GM23338 (cell line): ENCODE measurements around the gene SHMT1. TPM values are rescaled to one million over a fixed set of nuclear protein-coding genes. Genes with fewer than 3 reads are reported as not detected.

Source experiments
- ATAC-seq: fragments of 200-7000 bp; cut with Tn5 transposase; 3 replicates; pipeline ENCODE4 v1.9.1; 2020
- DNase-seq: peaks from one replicate; pipeline ENCODE4 v3.0.0-alpha.2; 2015; ENCODE audit warnings: low spot score
- H2AFZ ChIP-seq: fragments of 200-600 bp; sonication (generic); 2 replicates; pipeline ENCODE4 v1.8.0; 2016; ENCODE audit warnings: antibody characterized with exemption, mild to moderate bottlenecking, moderate library complexity
- H3F3A ChIP-seq: fragments of 200-600 bp; sonication (generic); replicated peaks from 2 replicates; pipeline ENCODE4 v1.8.0; 2017; ENCODE audit warnings: antibody characterized with exemption, mixed run types, low read depth
- H3K27ac ChIP-seq: fragments of 200-600 bp; sonication (generic); 2 replicates; pipeline ENCODE4 v1.6.1; 2016; ENCODE audit warnings: low read depth
- H3K27me3 ChIP-seq: fragments of 200-600 bp; sonication (generic); 2 replicates; pipeline ENCODE4 v1.8.0; 2016; ENCODE audit warnings: mild to moderate bottlenecking, mixed run types, moderate library complexity; ENCODE audit not compliant: insufficient read depth
- H3K36me3 ChIP-seq: fragments of 200-600 bp; sonication (generic); 2 replicates; pipeline ENCODE4 v1.8.0; 2016; ENCODE audit warnings: mild to moderate bottlenecking; ENCODE audit not compliant: insufficient read depth
- H3K4me1 ChIP-seq: fragments of 200-600 bp; sonication (generic); 2 replicates; pipeline ENCODE4 v1.8.0; 2016; ENCODE audit warnings: mild to moderate bottlenecking, moderate library complexity; ENCODE audit not compliant: insufficient read depth
- H3K4me2 ChIP-seq: fragments of 200-600 bp; sonication (generic); 2 replicates; pipeline ENCODE4 v1.7.1; 2017; ENCODE audit warnings: mixed run types
- H3K4me3 ChIP-seq: fragments of 200-600 bp; sonication (generic); 2 replicates; pipeline ENCODE4 v1.6.1; 2016; ENCODE audit warnings: mixed run types
- H3K79me2 ChIP-seq: fragments of 200-600 bp; sonication (generic); replicated peaks from 2 replicates; pipeline ENCODE4 v1.8.0; 2017; ENCODE audit warnings: mild to moderate bottlenecking; ENCODE audit not compliant: insufficient read depth
- H3K9me2 ChIP-seq: fragments of 200-600 bp; sonication (generic); 2 replicates; pipeline ENCODE4 v1.8.0; 2017; ENCODE audit not compliant: insufficient read depth
- H4K20me1 ChIP-seq: fragments of 200-600 bp; sonication (generic); replicated peaks from 2 replicates; pipeline ENCODE4 v1.8.0; 2017; ENCODE audit warnings: mild to moderate bottlenecking; ENCODE audit not compliant: insufficient read depth
- H3K27ac Mint-ChIP-seq: 2 replicates; pipeline ENCODE4 v1.8.0; 2020; ENCODE audit warnings: inconsistent platforms, mild to moderate bottlenecking, moderate library complexity, mixed read lengths
- H3K27me3 Mint-ChIP-seq: 3 replicates; pipeline ENCODE4 v1.8.0; 2022; ENCODE audit warnings: low read depth, mild to moderate bottlenecking, moderate library complexity, mixed read lengths, inconsistent platforms; ENCODE audit not compliant: insufficient read depth, poor library complexity
- H3K36me3 Mint-ChIP-seq: 3 replicates; pipeline ENCODE4 v1.8.0; 2021; ENCODE audit warnings: low read depth, mild to moderate bottlenecking, inconsistent platforms, moderate library complexity, mixed read lengths
- H3K4me1 Mint-ChIP-seq: 3 replicates; pipeline ENCODE4 v1.8.0; 2020; ENCODE audit warnings: mild to moderate bottlenecking, inconsistent platforms, mixed read lengths
- H3K4me3 Mint-ChIP-seq: 3 replicates; pipeline ENCODE4 v1.8.0; 2021; ENCODE audit warnings: moderate library complexity, mild to moderate bottlenecking, inconsistent platforms, mixed read lengths
- H3K9me3 Mint-ChIP-seq: 3 replicates; pipeline ENCODE4 v1.8.0; 2020; ENCODE audit warnings: moderate library complexity, mild to moderate bottlenecking, inconsistent platforms, mixed read lengths
- CREB1 ChIP-seq: fragments of 250-450 bp; sonication (Bioruptor Pico); IDR thresholded peaks from 2 replicates; pipeline ENCODE4 v1.5.0; 2020; ENCODE audit warnings: low read depth, mild to moderate bottlenecking, moderate library complexity
- CTCF ChIP-seq, 2 experiments: fragments of 200-600 bp in 1 of 2; sonication (generic) in 1 of 2; conservative IDR thresholded peaks; 2 replicates each; pipeline versions ENCODE4 v1.5.1 to v1.6.1; 2016 to 2017; ENCODE audit warnings: antibody characterized with exemption in 2 of 2, low read depth in 2 of 2, mild to moderate bottlenecking in 2 of 2, moderate library complexity in 1 of 2
- ETS1 ChIP-seq: IDR thresholded peaks from 2 replicates; pipeline ENCODE4 v1.6.1; 2016; ENCODE audit warnings: antibody characterized with exemption
- EZH2 ChIP-seq: fragments of 200-600 bp; sonication (generic); IDR thresholded peaks from one replicate; pipeline ENCODE4 v1.8.0; 2017; ENCODE audit warnings: antibody characterized with exemption, mild to moderate bottlenecking, low read depth; ENCODE audit not compliant: unreplicated experiment
- EZH2phosphoT487 ChIP-seq: fragments of 200-600 bp; sonication (generic); IDR thresholded peaks from one replicate; pipeline ENCODE4 v1.8.1; 2018; ENCODE audit warnings: antibody characterized with exemption; ENCODE audit not compliant: unreplicated experiment
- JUNB ChIP-seq: IDR thresholded peaks from one replicate; pipeline ENCODE4 v1.6.1; 2016; ENCODE audit warnings: antibody characterized with exemption; ENCODE audit not compliant: unreplicated experiment
- NANOG ChIP-seq: IDR thresholded peaks from 2 replicates; pipeline ENCODE4 v1.6.1; 2016; ENCODE audit warnings: antibody characterized with exemption, borderline replicate concordance
- POLR2AphosphoS5 ChIP-seq: IDR thresholded peaks from 2 replicates; pipeline ENCODE4 v1.6.1; 2016; ENCODE audit warnings: antibody characterized with exemption, low read depth
- STAT1 ChIP-seq: IDR thresholded peaks from one replicate; pipeline ENCODE4 v1.6.1; 2016; ENCODE audit warnings: antibody characterized with exemption; ENCODE audit not compliant: unreplicated experiment
- ZNF114 ChIP-seq: fragments of 250-450 bp; sonication (Bioruptor Pico); IDR thresholded peaks from 2 replicates; pipeline ENCODE4 v1.5.0; 2020; ENCODE audit warnings: mild to moderate bottlenecking, moderate library complexity
- ZNF331 ChIP-seq: fragments of 250-450 bp; sonication (Bioruptor Pico); IDR thresholded peaks from 2 replicates; pipeline ENCODE4 v1.5.0; 2020; ENCODE audit warnings: low read depth, mild to moderate bottlenecking, moderate library complexity
- ZNF462 ChIP-seq: fragments of 250-450 bp; sonication (Bioruptor Pico); IDR thresholded peaks from 2 replicates; pipeline ENCODE4 v1.5.0; 2020; ENCODE audit warnings: mild to moderate bottlenecking, moderate library complexity
- polyA plus RNA-seq: library from polyadenylated mRNA; unstranded; fragments of >200 nt; fragmentation: Nextera tagmentation; extraction: Ambion mirVana; gene quantifications from 2 replicates; pipeline ENCODE4 v1.2.1, GENCODE V29; 2016
- total RNA-seq: library from RNA; depleted of rRNA; stranded (reverse); fragments of >200 nt; shearing (Covaris generic); gene quantifications from 2 replicates; pipeline ENCODE4 v1.2.3, GENCODE V29; 2014
- TF ChIP-seq, protein P1 (sequence below): IDR thresholded peaks from one replicate; pipeline ENCODE4 v1.6.1; 2018; ENCODE audit warnings: antibody characterized with exemption; ENCODE audit not compliant: unreplicated experiment

The SHMT1 gene
- total and polyA plus RNA-seq, 2 experiments from 2014 or later = 22.8 to 33.3 TPM

DNA sequence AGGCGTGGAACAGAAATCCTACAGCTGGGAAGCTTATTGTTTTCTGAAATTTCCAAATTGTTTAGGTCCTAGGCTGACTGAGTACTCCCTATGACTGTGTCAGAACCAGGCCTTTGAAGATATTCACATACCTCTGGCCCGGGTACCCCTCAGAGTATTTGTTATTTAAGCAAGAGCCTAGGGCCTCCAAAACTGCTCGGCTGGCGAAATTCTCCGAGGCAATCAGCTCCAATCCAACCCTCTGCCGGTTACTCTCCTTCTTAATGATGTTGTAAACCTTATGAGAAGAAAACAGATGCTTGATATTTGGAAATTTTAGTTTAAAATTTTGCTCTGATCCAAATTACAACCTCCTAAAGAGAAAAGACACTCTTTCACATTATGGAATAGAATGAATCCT is 9.8 kb downstream of the SHMT1 start:
- H3K36me3 ChIP-seq = peaks cover 33% of the 10 kb centered on the region

More for the DNA sequence above, 9.8 kb downstream of the SHMT1 start:
- no peak overlapping the region for H2AFZ ChIP-seq
- no peaks in the 10 kb centered on the region for H3K4me1 ChIP-seq
- Mint-ChIP-seq H3K36me3 (peaks cover 63% of the 10 kb centered on the region), H3K27me3 (no peaks in the 10 kb centered on the region), H3K27ac (no peak overlapping the region), H3K4me1 (no peaks in the 10 kb centered on the region), H3K9me3 (no peaks in the 10 kb centered on the region), H3K4me3 (no peak overlapping the region)
- no peaks in the 10 kb centered on the region for H3F3A ChIP-seq
- H3K27me3 ChIP-seq = no peaks in the 10 kb centered on the region
- DNase-seq (no peak), ATAC-seq (no peak)
- TF ChIP-seq ETS1 (no peak), JUNB (no peak), CTCF (conservative IDR thresholded peaks at IDR 0.05; ENCODE audit: low read depth in 2 of 2) (no peak), POLR2AphosphoS5 (no peak), EZH2 (no peak), EZH2phosphoT487 (no peak), NANOG (no peak), ZNF331 (CRISPR knock-in tag) (no peak), CREB1 (CRISPR knock-in tag) (no peak), STAT1 (no peak), ZNF462 (CRISPR knock-in tag) (no peak), ZNF114 (CRISPR knock-in tag) (no peak)
- TF ChIP-seq, protein P1, sequence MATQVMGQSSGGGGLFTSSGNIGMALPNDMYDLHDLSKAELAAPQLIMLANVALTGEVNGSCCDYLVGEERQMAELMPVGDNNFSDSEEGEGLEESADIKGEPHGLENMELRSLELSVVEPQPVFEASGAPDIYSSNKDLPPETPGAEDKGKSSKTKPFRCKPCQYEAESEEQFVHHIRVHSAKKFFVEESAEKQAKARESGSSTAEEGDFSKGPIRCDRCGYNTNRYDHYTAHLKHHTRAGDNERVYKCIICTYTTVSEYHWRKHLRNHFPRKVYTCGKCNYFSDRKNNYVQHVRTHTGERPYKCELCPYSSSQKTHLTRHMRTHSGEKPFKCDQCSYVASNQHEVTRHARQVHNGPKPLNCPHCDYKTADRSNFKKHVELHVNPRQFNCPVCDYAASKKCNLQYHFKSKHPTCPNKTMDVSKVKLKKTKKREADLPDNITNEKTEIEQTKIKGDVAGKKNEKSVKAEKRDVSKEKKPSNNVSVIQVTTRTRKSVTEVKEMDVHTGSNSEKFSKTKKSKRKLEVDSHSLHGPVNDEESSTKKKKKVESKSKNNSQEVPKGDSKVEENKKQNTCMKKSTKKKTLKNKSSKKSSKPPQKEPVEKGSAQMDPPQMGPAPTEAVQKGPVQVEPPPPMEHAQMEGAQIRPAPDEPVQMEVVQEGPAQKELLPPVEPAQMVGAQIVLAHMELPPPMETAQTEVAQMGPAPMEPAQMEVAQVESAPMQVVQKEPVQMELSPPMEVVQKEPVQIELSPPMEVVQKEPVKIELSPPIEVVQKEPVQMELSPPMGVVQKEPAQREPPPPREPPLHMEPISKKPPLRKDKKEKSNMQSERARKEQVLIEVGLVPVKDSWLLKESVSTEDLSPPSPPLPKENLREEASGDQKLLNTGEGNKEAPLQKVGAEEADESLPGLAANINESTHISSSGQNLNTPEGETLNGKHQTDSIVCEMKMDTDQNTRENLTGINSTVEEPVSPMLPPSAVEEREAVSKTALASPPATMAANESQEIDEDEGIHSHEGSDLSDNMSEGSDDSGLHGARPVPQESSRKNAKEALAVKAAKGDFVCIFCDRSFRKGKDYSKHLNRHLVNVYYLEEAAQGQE = no peak
- H3K27ac ChIP-seq = no peak overlapping the region
- H3K4me3 ChIP-seq = no peak overlapping the region
- no peaks in the 10 kb centered on the region for H3K9me2 ChIP-seq
- H3K79me2 ChIP-seq = peaks cover 14% of the 10 kb centered on the region; the same call in 1 of the 2 replicates
- H3K4me2 ChIP-seq = no peak overlapping the region
- 0 out of 2 replicates have a peak, but pooled peaks cover 10% of the 10 kb centered on the region for H4K20me1 ChIP-seq
